Measurements from ENCODE around the gene PDE7B.

GRCh38 chr6:136127873-136128272 lies 276.4 kb downstream of the PDE7B start:
- TF ChIP-seq CTCF (conservative IDR thresholded peaks at IDR 0.05; ENCODE audit: low read length) (no peak), EZH2phosphoT487 (IDR thresholded peaks at IDR 0.05; ENCODE audit: borderline replicate concordance, low read depth, low read length) (no peak)

Measured in OCI-LY7 (cell line).